Muscle layer of duodenum (tissue), 2 donors: ENCODE results near the gene APOBEC3A.

Experiments
- H3K27ac ChIP-seq: one replicate; pipeline ENCODE4 v1.7.0; 2013; ENCODE audit warnings: mild to moderate bottlenecking, low read length
- H3K27me3 ChIP-seq: one replicate; pipeline ENCODE4 v1.7.0; 2013; ENCODE audit warnings: low read depth, mild to moderate bottlenecking, control low read depth, low read length
- H3K36me3 ChIP-seq, 2 donors: one replicate each; pipeline ENCODE4 v1.7.0; 2013; ENCODE audit warnings: low read length in 2 of 2, control low read depth in 1 of 2, mild to moderate bottlenecking in 1 of 2; ENCODE audit not compliant: insufficient read depth in 2 of 2, control insufficient read depth in 1 of 2
- H3K4me1 ChIP-seq, 2 donors: one replicate each; pipeline ENCODE4 v1.7.0; 2013; ENCODE audit warnings: low read length in 2 of 2, mild to moderate bottlenecking in 2 of 2, control low read depth in 1 of 2, moderate library complexity in 1 of 2; ENCODE audit not compliant: insufficient read depth in 2 of 2, control insufficient read depth in 1 of 2
- H3K4me3 ChIP-seq, 2 donors: one replicate each; pipeline ENCODE4 v1.7.0; 2013; ENCODE audit warnings: low read length in 2 of 2, low read depth in 1 of 2, mild to moderate bottlenecking in 1 of 2
- H3K9me3 ChIP-seq, 2 donors: one replicate each; pipeline ENCODE4 v1.7.0; 2013; ENCODE audit warnings: low read length in 2 of 2, control low read depth in 1 of 2, mild to moderate bottlenecking in 1 of 2; ENCODE audit not compliant: control insufficient read depth in 1 of 2
- donor health status: healthy.

Gene APOBEC3A

GRCh38 chr22:38963872-38964271 is 6.5 kb downstream of the APOBEC3A start:
- Histone ChIP-seq H3K27me3 (no peaks in the 10 kb centered on the region), H3K36me3 (no peaks in the 10 kb centered on the region), H3K9me3 (no peaks in the 10 kb centered on the region), H3K4me1 (no peaks in the 10 kb centered on the region), H3K4me3 (no peak overlapping the region), H3K27ac (no peak overlapping the region)

GRCh38 chr22:38964306-38964705 is 6.9 kb downstream of the APOBEC3A start:
- no peaks in the 10 kb centered on the region for H3K36me3 ChIP-seq
- H3K9me3 ChIP-seq: no peaks in the 10 kb centered on the region
- H3K27ac ChIP-seq: no peak overlapping the region
- no peaks in the 10 kb centered on the region for H3K27me3 ChIP-seq
- H3K4me3 ChIP-seq: no peak overlapping the region
- no peaks in the 10 kb centered on the region for H3K4me1 ChIP-seq

GRCh38 chr22:38964989-38965388 is 7.6 kb downstream of the APOBEC3A start:
- Histone ChIP-seq H3K36me3 (no peaks in the 10 kb centered on the region), H3K4me1 (no peaks in the 10 kb centered on the region), H3K27me3 (no peaks in the 10 kb centered on the region), H3K27ac (no peak overlapping the region), H3K4me3 (no peak overlapping the region), H3K9me3 (no peaks in the 10 kb centered on the region)

GRCh38 chr22:38965614-38966379 is 8.4 kb downstream of the APOBEC3A start:
- Histone ChIP-seq H3K27me3 (no peaks in the 10 kb centered on the region), H3K36me3 (no peaks in the 10 kb centered on the region), H3K4me3 (no peak overlapping the region), H3K4me1 (no peaks in the 10 kb centered on the region), H3K27ac (no peak overlapping the region), H3K9me3 (no peaks in the 10 kb centered on the region)

- Histone ChIP-seq H3K9me3 (no peaks in the 10 kb centered on the region), H3K27ac (no peak overlapping the region), H3K4me1 (no peaks in the 10 kb centered on the region), H3K36me3 (no peaks in the 10 kb centered on the region), H3K27me3 (no peaks in the 10 kb centered on the region), H3K4me3 (no peak overlapping the region)
Observed at GRCh38 chr22:38966380-38966702, 8.9 kb downstream of the APOBEC3A start.

- H3K27ac ChIP-seq: no peak overlapping the region
- no peaks in the 10 kb centered on the region for H3K27me3 ChIP-seq
- no peaks in the 10 kb centered on the region for H3K9me3 ChIP-seq
Observed at GRCh38 chr22:38966942-38967341, 9.5 kb downstream of the APOBEC3A start.

GRCh38 chr22:38967451-38968450 is 10.3 kb downstream of the APOBEC3A start:
- H3K36me3 ChIP-seq: no peaks in the 10 kb centered on the region
- H3K4me1 ChIP-seq: no peaks in the 10 kb centered on the region
- no peak overlapping the region for H3K4me3 ChIP-seq
- H3K9me3 ChIP-seq: no peaks in the 10 kb centered on the region
- H3K27me3 ChIP-seq: no peaks in the 10 kb centered on the region
- H3K27ac ChIP-seq: no peak overlapping the region

More at GRCh38 chr22:38966942-38967341, 9.5 kb downstream of the APOBEC3A start:
- no peak overlapping the region for H3K4me3 ChIP-seq
- no peaks in the 10 kb centered on the region for H3K4me1 ChIP-seq
- H3K36me3 ChIP-seq: no peaks in the 10 kb centered on the region

- Histone ChIP-seq H3K4me3 (no peak overlapping the region), H3K9me3 (no peaks in the 10 kb centered on the region), H3K4me1 (no peaks in the 10 kb centered on the region), H3K36me3 (no peaks in the 10 kb centered on the region), H3K27ac (no peak overlapping the region), H3K27me3 (no peaks in the 10 kb centered on the region)
Observed at GRCh38 chr22:38968801-38969200, 11.4 kb downstream of the APOBEC3A start.

- Histone ChIP-seq H3K4me3 (no peak overlapping the region), H3K36me3 (no peaks in the 10 kb centered on the region), H3K27ac (no peak overlapping the region), H3K4me1 (no peaks in the 10 kb centered on the region), H3K9me3 (no peaks in the 10 kb centered on the region), H3K27me3 (no peaks in the 10 kb centered on the region)
Observed at GRCh38 chr22:38970551-38970950, 13.1 kb downstream of the APOBEC3A start.

GRCh38 chr22:38971202-38971601 is 13.8 kb downstream of the APOBEC3A start:
- Histone ChIP-seq H3K36me3 (no peaks in the 10 kb centered on the region), H3K9me3 (no peaks in the 10 kb centered on the region), H3K4me1 (no peaks in the 10 kb centered on the region), H3K4me3 (no peak overlapping the region), H3K27me3 (no peaks in the 10 kb centered on the region), H3K27ac (no peak overlapping the region)

- H3K4me1 ChIP-seq: no peaks in the 10 kb centered on the region
- H3K9me3 ChIP-seq: no peaks in the 10 kb centered on the region
- H3K4me3 ChIP-seq: no peak overlapping the region
- H3K27me3 ChIP-seq: no peaks in the 10 kb centered on the region
- H3K27ac ChIP-seq: no peak overlapping the region
- no peaks in the 10 kb centered on the region for H3K36me3 ChIP-seq
Observed at GRCh38 chr22:38971791-38972190, 14.4 kb downstream of the APOBEC3A start.
